Measurements from ENCODE around the gene GRK5.

- TF ChIP-seq EZH2 (IDR thresholded peaks at IDR 0.05) = no peak
- no peak for TF ChIP-seq CTCF (IDR thresholded peaks at IDR 0.05)
- no peak for TF ChIP-seq EZH2phosphoT487 (IDR thresholded peaks at IDR 0.05)
Measured at GRCh38 chr10:119349341-119349740, 142.0 kb downstream of the GRK5 start.
